IMR-90 (cell line): ENCODE results near the gene CYP2A13. TPM values are rescaled to one million over a fixed set of nuclear protein-coding genes. Genes with fewer than 3 reads are reported as not detected.
"Not testable (repeated sequence)": the region's sequence is repeated elsewhere in the genome, so short reads cannot be mapped to it uniquely, and the experiment has no call there.

Experiments used
- ATAC-seq: fragments of 200-7000 bp; cut with Tn5 transposase; 2 replicates; pipeline ENCODE4 v1.9.1; 2020; ENCODE audit warnings: low read depth, mild to moderate bottlenecking, moderate library complexity
- BruUV-seq: library from RNA; stranded (reverse); fragments of 400-500 nt; replicated peaks from 2 replicates; lab custom pipeline; 2021; lab: Mats Ljungman, UMichigan
- CTCF ChIA-PET: fragments of 300-600 bp; formaldehyde crosslinking; extraction: SDS; loops from one replicate; lab custom pipeline; 2021; ENCODE audit warnings: antibody characterized with exemption; lab: Yijun Ruan, JAX
- POLR2A ChIA-PET: fragments of 300-600 bp; sonication (Branson Sonifier 250); formaldehyde crosslinking; loops from one replicate; lab custom pipeline; 2022; ENCODE audit warnings: antibody characterized with exemption; ENCODE audit not compliant: unreplicated experiment; lab: Charles Lee
- DNase-seq: peaks from one replicate; pipeline ENCODE4 v3.0.0; 2013
- H2AFZ ChIP-seq: replicated peaks from 2 replicates; pipeline ENCODE3; 2013; ENCODE audit warnings: low read length, mild to moderate bottlenecking; ENCODE audit not compliant: poor library complexity
- H2AK5ac ChIP-seq: 2 replicates; pipeline ENCODE4 v1.6.1; 2013; ENCODE audit warnings: low read depth, low read length, inconsistent platforms
- H2AK9ac ChIP-seq: replicated peaks from 2 replicates; pipeline ENCODE3; 2013; ENCODE audit warnings: mild to moderate bottlenecking, low read depth, low read length, moderate library complexity; ENCODE audit not compliant: poor library complexity
- H2BK120ac ChIP-seq: 2 replicates; pipeline ENCODE4 v1.6.1; 2013; ENCODE audit warnings: low read depth, low read length, inconsistent platforms
- H2BK15ac ChIP-seq: 3 replicates; pipeline ENCODE4 v1.6.1; 2013; ENCODE audit warnings: low read depth, low read length, inconsistent platforms
- H2BK20ac ChIP-seq: 2 replicates; pipeline ENCODE4 v1.6.1; 2013; ENCODE audit warnings: low read depth, mild to moderate bottlenecking, inconsistent platforms, low read length, moderate library complexity
- H2BK5ac ChIP-seq: 2 replicates; pipeline ENCODE4 v1.6.1; 2013; ENCODE audit warnings: mild to moderate bottlenecking, low read depth, low read length, inconsistent platforms; ENCODE audit not compliant: poor library complexity, severe bottlenecking
- H3K14ac ChIP-seq: replicated peaks from 2 replicates; pipeline ENCODE4 v1.6.1; 2013; ENCODE audit warnings: low read depth, low read length, inconsistent platforms
- H3K18ac ChIP-seq: 2 replicates; pipeline ENCODE4 v1.6.1; 2013; ENCODE audit warnings: low read depth, low read length, control low read depth
- H3K23ac ChIP-seq: 2 replicates; pipeline ENCODE4 v1.6.1; 2013; ENCODE audit warnings: low read depth, low read length, inconsistent platforms
- H3K27ac ChIP-seq: 2 replicates; pipeline ENCODE4 v1.5.1; 2013; ENCODE audit warnings: mild to moderate bottlenecking, control low read depth, low read length; ENCODE audit not compliant: insufficient read depth
- H3K27me3 ChIP-seq: 2 replicates; pipeline ENCODE4 v1.6.1; 2013; ENCODE audit warnings: low read length; ENCODE audit not compliant: control insufficient read depth, insufficient read depth
- H3K36me3 ChIP-seq: 2 replicates; pipeline ENCODE4 v1.6.1; 2013; ENCODE audit warnings: low read length, mixed read lengths; ENCODE audit not compliant: control insufficient read depth, insufficient read depth
- H3K4ac ChIP-seq: 2 replicates; pipeline ENCODE4 v1.6.1; 2013; ENCODE audit warnings: low read depth, low read length, inconsistent platforms
- H3K4me1 ChIP-seq: 2 replicates; pipeline ENCODE4 v1.6.1; 2013; ENCODE audit warnings: low read length, mixed read lengths; ENCODE audit not compliant: control insufficient read depth, insufficient read depth
- H3K4me2 ChIP-seq: 2 replicates; pipeline ENCODE4 v1.6.1; 2013; ENCODE audit warnings: low read depth, mild to moderate bottlenecking, control low read depth, low read length, moderate library complexity
- H3K4me3 ChIP-seq: 2 replicates; pipeline ENCODE4 v1.5.1; 2013; ENCODE audit warnings: low read depth, mild to moderate bottlenecking, control low read depth, low read length, moderate library complexity; ENCODE audit not compliant: insufficient read depth
- H3K56ac ChIP-seq: 2 replicates; pipeline ENCODE4 v1.6.1; 2013; ENCODE audit warnings: low read length, inconsistent platforms; ENCODE audit not compliant: insufficient read depth; ENCODE audit errors: extremely low read depth
- H3K79me1 ChIP-seq, 2 experiments: 2 replicates each; pipeline ENCODE4 v1.6.1; 2013; ENCODE audit warnings: low read length in 2 of 2, inconsistent platforms in 1 of 2, low read depth in 1 of 2
- H3K9ac ChIP-seq: 2 replicates; pipeline ENCODE4 v1.6.1; 2013; ENCODE audit warnings: low read depth, low read length, control low read depth
- H3K9me1 ChIP-seq: 2 replicates; pipeline ENCODE4 v1.6.1; 2013; ENCODE audit warnings: low read length, inconsistent platforms; ENCODE audit not compliant: insufficient read depth
- H3K9me3 ChIP-seq: 2 replicates; pipeline ENCODE4 v1.6.1; 2013; ENCODE audit warnings: low read length; ENCODE audit not compliant: control insufficient read depth, insufficient read depth
- H4K20me1 ChIP-seq: 2 replicates; pipeline ENCODE4 v1.6.1; 2013; ENCODE audit warnings: low read length, inconsistent platforms; ENCODE audit not compliant: insufficient read depth
- H4K5ac ChIP-seq: 2 replicates; pipeline ENCODE4 v1.6.1; 2013; ENCODE audit warnings: mild to moderate bottlenecking, low read depth, low read length, control low read depth
- H4K8ac ChIP-seq, 2 experiments: 2 replicates each; pipeline ENCODE4 v1.6.1; 2013; ENCODE audit warnings: low read depth in 2 of 2, low read length in 2 of 2, control low read depth in 1 of 2, inconsistent platforms in 1 of 2
- H4K91ac ChIP-seq: 2 replicates; pipeline ENCODE4 v1.6.1; 2013; ENCODE audit warnings: low read depth, low read length, inconsistent platforms; ENCODE audit not compliant: insufficient read depth
- WGBS, 2 experiments: methylation state at CpG; one replicate each; pipeline versions ENCODE4 v1.1.5 to v1.1.7; 2013; ENCODE audit warnings: missing lambda C conversion rate in 2 of 2; ENCODE audit not compliant: insufficient read length in 1 of 2; ENCODE audit errors: extremely low coverage in 2 of 2; 5-methylcytosine and 5-hydroxymethylcytosine counted together
- dilution Hi-C: fragments of 300-500 bp; cut with HindIII; formaldehyde crosslinking; loops from one replicate; pipeline ENCODE4 v1.14.3; 2018; ENCODE audit warnings: low sequenced_read_pairs; ENCODE audit not compliant: unreplicated experiment
- in situ Hi-C: fragments of 300-500 bp; cut with MboI; formaldehyde crosslinking; loops from 3 replicates; pipeline ENCODE4 v1.14.3; 2019; ENCODE audit warnings: low sequenced_read_pairs, inconsistent platforms, mixed read lengths
- intact Hi-C: fragments of 100-400 bp; cut with micrococcal nuclease; formaldehyde crosslinking; loops from 2 replicates; pipeline ENCODE4 v1.10.0; 2022
- polyA plus RNA-seq, 3 experiments: library from polyadenylated mRNA; depleted of rRNA; stranded (reverse); fragments of >200 nt; gene quantifications; 2 replicates each; pipeline ENCODE4 v1.2.3, GENCODE V29; 2012; ENCODE audit warnings: low replicate concordance in 1 of 3
- total RNA-seq: library from RNA; depleted of rRNA; stranded (reverse); fragments of >200 nt; gene quantifications from 2 replicates; pipeline ENCODE4 v1.2.3, GENCODE V29; 2012

Gene CYP2A13
- total and polyA plus RNA-seq, 2 of the 4 experiments (the other 2 are of a cell fraction): not detected

DNA sequence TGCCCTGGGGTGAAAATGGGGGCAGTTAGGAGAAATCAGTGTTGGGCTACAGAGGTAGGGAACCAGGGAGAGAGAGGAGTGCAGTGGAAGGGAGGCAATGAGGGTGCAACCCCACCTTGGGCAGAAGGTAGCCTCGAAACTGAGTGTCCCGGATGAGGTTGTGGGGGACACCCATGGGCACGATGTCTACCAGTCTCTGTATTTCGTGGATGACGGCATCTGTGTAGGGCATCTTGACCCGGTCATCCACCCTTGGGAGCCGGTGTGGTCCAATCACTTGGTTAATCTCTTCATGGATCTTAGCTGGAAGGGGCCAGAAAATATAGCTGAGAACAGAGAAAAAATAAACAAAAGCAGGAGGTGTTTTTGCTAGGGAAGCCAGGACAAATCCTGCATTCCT is 36.1 kb upstream of the CYP2A13 start:
- H4K8ac ChIP-seq, H3K4me1 ChIP-seq, H3K36me3 ChIP-seq, intact Hi-C loops, H4K20me1 ChIP-seq, in situ Hi-C loops, H2BK5ac ChIP-seq, H2BK120ac ChIP-seq, H2BK15ac ChIP-seq, H3K79me1 ChIP-seq, H3K18ac ChIP-seq, H3K27ac ChIP-seq, H3K23ac ChIP-seq, H3K4ac ChIP-seq, CTCF ChIA-PET, DNase-seq, H2AK5ac ChIP-seq, POLR2A ChIA-PET, H3K9me3 ChIP-seq, H4K91ac ChIP-seq, H3K9ac ChIP-seq, H4K5ac ChIP-seq, BruUV-seq, ATAC-seq, H3K9me1 ChIP-seq, H3K4me2 ChIP-seq, H3K14ac ChIP-seq, H3K27me3 ChIP-seq, H2BK20ac ChIP-seq, H2AFZ ChIP-seq, H2AK9ac ChIP-seq, H3K4me3 ChIP-seq, dilution Hi-C loops, H3K56ac ChIP-seq: not testable (repeated sequence)
- WGBS, 2 experiments: 61% methylated on average over 2 of the region's 7 CpGs; no CpG with 5 or more reads in 1 of the 2 experiments

DNA sequence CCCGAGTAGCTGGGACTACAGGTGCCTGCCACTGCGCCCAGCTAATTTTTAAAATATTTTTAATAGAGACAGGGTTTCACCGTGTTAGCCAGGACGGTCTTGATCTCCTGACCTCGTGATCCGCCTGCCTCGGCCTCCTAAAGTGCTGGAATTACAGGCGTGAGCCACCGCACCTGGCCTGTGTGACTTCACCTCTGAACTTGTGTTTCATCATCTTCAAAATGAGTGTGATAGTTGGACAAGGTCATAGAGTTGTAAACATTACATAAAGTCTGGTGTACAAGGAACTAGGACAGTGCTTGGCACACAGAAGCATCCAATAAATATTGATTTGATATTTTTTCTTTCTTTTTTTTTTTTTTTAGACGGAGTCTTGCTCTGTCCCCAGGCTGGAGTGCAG is 34.9 kb upstream of the CYP2A13 start:
- H3K9ac ChIP-seq, H2AFZ ChIP-seq, in situ Hi-C loops, POLR2A ChIA-PET, H3K4ac ChIP-seq, CTCF ChIA-PET, H3K4me2 ChIP-seq, H4K8ac ChIP-seq, H3K56ac ChIP-seq, H3K23ac ChIP-seq, H2AK5ac ChIP-seq, H3K14ac ChIP-seq, H2BK20ac ChIP-seq, dilution Hi-C loops, H2BK5ac ChIP-seq, H3K36me3 ChIP-seq, H3K4me3 ChIP-seq, H4K5ac ChIP-seq, ATAC-seq, H2BK15ac ChIP-seq, H3K79me1 ChIP-seq, intact Hi-C loops, H3K4me1 ChIP-seq, H3K27ac ChIP-seq, H3K9me3 ChIP-seq, DNase-seq, H3K18ac ChIP-seq, H4K91ac ChIP-seq, H3K27me3 ChIP-seq, H2BK120ac ChIP-seq, BruUV-seq, H3K9me1 ChIP-seq, H4K20me1 ChIP-seq, H2AK9ac ChIP-seq: not testable (repeated sequence)
- WGBS, 2 experiments: no CpG with 5 or more reads among the region's 10 CpGs
